Lower lobe of right lung (tissue), 2 donors: ENCODE measurements around the gene SCN3A. TPM values are rescaled to one million over a fixed set of nuclear protein-coding genes. Genes with fewer than 3 reads are reported as not detected.

ENCODE experiments used
- ATAC-seq, 2 donors: fragments of 200-7000 bp; cut with Tn5 transposase; one replicate each; pipeline ENCODE4 v1.9.1; 2020 to 2022; ENCODE audit warnings: mild to moderate bottlenecking in 2 of 2, moderate library complexity in 2 of 2
- DNase-seq: peaks from one replicate; pipeline ENCODE4 v3.0.0-alpha.2; 2020
- H3K27ac ChIP-seq: fragments of 200-600 bp; one replicate; pipeline ENCODE4 v1.8.0; 2022
- H3K27me3 ChIP-seq: fragments of 200-600 bp; one replicate; pipeline ENCODE4 v1.8.0; 2022; ENCODE audit warnings: low read depth
- H3K36me3 ChIP-seq: fragments of 200-600 bp; one replicate; pipeline ENCODE4 v1.8.0; 2022; ENCODE audit warnings: mild to moderate bottlenecking
- H3K4me1 ChIP-seq: fragments of 200-600 bp; one replicate; pipeline ENCODE4 v1.8.0; 2022
- H3K4me3 ChIP-seq: fragments of 200-600 bp; one replicate; pipeline ENCODE4 v1.8.0; 2022; ENCODE audit warnings: mild to moderate bottlenecking
- H3K9me3 ChIP-seq: fragments of 200-600 bp; one replicate; pipeline ENCODE4 v1.8.0; 2022
- intact Hi-C: fragments of 100-400 bp; cut with DNase I; formaldehyde crosslinking; loops from one replicate; pipeline ENCODE4 v1.11.0; 2022
- total RNA-seq: library from RNA; stranded (reverse); fragmentation: NEBNext Ultra II Directional; extraction: Animal tissue kit (Norgen Biotek cat#: 25700); gene quantifications from one replicate; pipeline ENCODE4 v1.2.1, GENCODE V29; 2021
- TF ChIP-seq, protein P1 (sequence below): fragments of 200-600 bp; IDR thresholded peaks from one replicate; pipeline ENCODE4 v1.8.0; 2022; ENCODE audit warnings: antibody characterized with exemption, mild to moderate bottlenecking
- donor health status: DM: no; HTN: yes; CAD: no; lungs with severe emphysema.

The SCN3A gene
- total RNA-seq, 1 donor from 2014 or later = 1.4 TPM

DNA sequence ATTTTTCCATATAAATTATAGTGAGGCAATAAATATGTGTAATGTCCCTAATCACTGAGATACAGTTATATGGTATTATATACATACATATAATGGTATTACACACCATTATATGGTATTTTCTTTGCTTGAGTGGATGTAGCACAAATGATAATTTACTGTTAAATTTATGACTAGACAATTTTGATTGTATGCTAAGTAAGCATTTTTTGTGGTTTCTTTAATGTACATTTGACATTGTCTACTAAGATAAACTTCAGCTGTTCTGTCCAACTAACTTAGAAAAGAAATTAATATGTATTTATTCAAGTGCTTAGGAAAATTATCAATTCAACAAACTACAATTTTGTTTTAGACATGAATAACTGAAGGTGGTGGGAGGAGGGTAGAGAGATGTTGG is 122.6 kb downstream of the SCN3A start:
- Histone ChIP-seq H3K4me3 (no peak overlapping the region), H3K27ac (no peak overlapping the region), H3K9me3 (peaks cover 3% of the 10 kb centered on the region), H3K36me3 (no peaks in the 10 kb centered on the region), H3K4me1 (no peaks in the 10 kb centered on the region), H3K27me3 (no peaks in the 10 kb centered on the region)
- intact Hi-C loops = no loop called here
- no peak for DNase-seq
- ATAC-seq = no peak
- TF ChIP-seq, protein P1, sequence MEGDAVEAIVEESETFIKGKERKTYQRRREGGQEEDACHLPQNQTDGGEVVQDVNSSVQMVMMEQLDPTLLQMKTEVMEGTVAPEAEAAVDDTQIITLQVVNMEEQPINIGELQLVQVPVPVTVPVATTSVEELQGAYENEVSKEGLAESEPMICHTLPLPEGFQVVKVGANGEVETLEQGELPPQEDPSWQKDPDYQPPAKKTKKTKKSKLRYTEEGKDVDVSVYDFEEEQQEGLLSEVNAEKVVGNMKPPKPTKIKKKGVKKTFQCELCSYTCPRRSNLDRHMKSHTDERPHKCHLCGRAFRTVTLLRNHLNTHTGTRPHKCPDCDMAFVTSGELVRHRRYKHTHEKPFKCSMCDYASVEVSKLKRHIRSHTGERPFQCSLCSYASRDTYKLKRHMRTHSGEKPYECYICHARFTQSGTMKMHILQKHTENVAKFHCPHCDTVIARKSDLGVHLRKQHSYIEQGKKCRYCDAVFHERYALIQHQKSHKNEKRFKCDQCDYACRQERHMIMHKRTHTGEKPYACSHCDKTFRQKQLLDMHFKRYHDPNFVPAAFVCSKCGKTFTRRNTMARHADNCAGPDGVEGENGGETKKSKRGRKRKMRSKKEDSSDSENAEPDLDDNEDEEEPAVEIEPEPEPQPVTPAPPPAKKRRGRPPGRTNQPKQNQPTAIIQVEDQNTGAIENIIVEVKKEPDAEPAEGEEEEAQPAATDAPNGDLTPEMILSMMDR = no peak

DNA sequence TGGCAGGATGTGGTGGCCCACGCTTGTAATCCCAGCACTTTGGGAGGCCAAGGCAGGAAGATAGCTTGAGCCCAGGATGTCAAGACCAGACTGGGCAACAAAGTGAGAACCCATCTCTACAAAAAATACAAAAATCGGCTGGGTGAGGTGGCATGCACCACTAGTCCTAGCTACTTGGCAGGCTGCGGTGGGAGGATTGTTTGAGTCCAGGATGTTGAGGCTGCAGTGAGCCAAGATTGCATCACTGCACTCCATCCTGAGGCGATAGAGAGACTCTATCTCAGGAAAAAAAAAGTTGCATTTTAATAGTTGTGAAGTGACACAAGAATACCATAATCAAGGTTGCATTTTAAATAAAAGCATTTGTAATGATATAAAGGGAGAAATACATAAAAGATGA is 124.4 kb downstream of the SCN3A start:
- H3K27ac ChIP-seq = no peak overlapping the region
- no peak overlapping the region for H3K4me3 ChIP-seq
- intact Hi-C loops = no loop called here
- no peaks in the 10 kb centered on the region for H3K4me1 ChIP-seq
- H3K36me3 ChIP-seq = no peaks in the 10 kb centered on the region
- TF ChIP-seq, protein P1 = no peak
- no peaks in the 10 kb centered on the region for H3K27me3 ChIP-seq
- H3K9me3 ChIP-seq = peaks cover 10% of the 10 kb centered on the region
- no peak for DNase-seq
- no peak for ATAC-seq

DNA sequence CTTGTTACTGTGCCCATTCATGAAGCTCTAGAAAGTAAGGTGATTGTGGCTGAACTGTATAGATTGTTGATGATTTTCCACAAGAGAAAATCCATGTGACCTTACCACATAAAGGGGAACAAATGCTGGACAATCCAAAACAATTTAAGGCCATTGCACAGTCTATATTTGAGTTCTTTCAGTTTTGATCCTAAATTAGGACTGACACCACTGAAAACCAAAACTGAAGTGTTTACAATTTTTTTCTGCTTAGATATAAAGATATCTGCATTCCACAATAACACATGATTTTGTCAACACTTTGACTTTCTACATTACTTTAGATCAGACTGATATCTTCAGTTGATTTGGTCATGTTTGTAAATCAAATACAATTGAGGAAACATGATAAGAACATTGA is 124.9 kb downstream of the SCN3A start:
- Histone ChIP-seq H3K4me1 (no peaks in the 10 kb centered on the region), H3K27me3 (no peaks in the 10 kb centered on the region), H3K27ac (no peak overlapping the region), H3K4me3 (no peak overlapping the region), H3K9me3 (peaks cover 13% of the 10 kb centered on the region), H3K36me3 (no peaks in the 10 kb centered on the region)
- ATAC-seq = no peak
- no peak for DNase-seq
- intact Hi-C loops = no loop called here
- TF ChIP-seq, protein P1 = no peak

DNA sequence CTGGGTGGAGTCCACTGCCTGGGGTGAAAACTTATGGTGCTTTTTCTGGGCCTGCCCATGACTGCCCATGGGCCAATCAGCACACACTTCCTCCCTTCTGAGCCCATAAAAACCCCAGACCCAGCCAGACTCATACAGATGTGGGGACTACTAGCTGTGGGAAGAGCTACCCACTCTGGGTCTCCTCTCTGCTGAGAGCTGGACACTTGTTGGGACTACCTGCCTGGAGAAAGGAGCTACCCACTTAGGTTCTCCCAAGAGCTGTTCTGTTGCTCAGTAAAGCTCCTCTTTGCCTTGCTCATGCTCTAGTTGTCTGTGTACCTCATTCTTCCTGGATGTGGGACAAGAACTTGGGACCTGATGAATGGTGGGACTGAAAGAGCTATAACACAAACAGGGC is 129.0 kb downstream of the SCN3A start:
- H3K4me3 ChIP-seq = no peak overlapping the region
- no peak for DNase-seq
- no peak for ATAC-seq
- H3K9me3 ChIP-seq = peaks cover 9% of the 10 kb centered on the region
- intact Hi-C loops = no loop called here
- H3K36me3 ChIP-seq = no peaks in the 10 kb centered on the region
- H3K27ac ChIP-seq = no peak overlapping the region
- H3K4me1 ChIP-seq = no peaks in the 10 kb centered on the region
- H3K27me3 ChIP-seq = no peaks in the 10 kb centered on the region
- TF ChIP-seq, protein P1 = no peak

DNA sequence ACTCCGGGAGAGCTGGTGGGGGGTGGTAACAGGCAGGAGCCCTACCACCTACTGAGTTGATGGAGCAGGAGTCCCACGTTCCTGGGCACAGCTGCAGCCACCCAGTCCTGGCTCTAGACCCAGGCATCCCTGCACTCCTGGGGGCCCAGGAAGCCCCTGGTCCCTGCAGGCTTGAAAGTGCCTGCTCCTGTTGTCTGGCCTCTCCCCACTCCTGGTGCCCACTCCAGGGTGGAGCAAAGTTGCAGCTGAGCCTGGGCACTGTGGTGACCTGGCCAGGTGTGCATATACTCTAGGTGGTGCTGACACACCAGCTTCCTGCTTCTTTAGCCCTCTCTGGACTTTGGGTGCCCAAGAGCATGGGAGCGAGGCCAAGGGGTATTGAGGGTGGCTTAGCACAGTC is 129.5 kb downstream of the SCN3A start:
- intact Hi-C loops = no loop called here
- no peaks in the 10 kb centered on the region for H3K36me3 ChIP-seq
- H3K27ac ChIP-seq = no peak overlapping the region
- DNase-seq (peak; percentile 22), ATAC-seq (peak in 1 of 2 donors; percentile 29)
- no peaks in the 10 kb centered on the region for H3K4me1 ChIP-seq
- H3K27me3 ChIP-seq = no peaks in the 10 kb centered on the region
- TF ChIP-seq, protein P1 = no peak
- H3K4me3 ChIP-seq = no peak overlapping the region
- peaks cover 9% of the 10 kb centered on the region for H3K9me3 ChIP-seq

DNA sequence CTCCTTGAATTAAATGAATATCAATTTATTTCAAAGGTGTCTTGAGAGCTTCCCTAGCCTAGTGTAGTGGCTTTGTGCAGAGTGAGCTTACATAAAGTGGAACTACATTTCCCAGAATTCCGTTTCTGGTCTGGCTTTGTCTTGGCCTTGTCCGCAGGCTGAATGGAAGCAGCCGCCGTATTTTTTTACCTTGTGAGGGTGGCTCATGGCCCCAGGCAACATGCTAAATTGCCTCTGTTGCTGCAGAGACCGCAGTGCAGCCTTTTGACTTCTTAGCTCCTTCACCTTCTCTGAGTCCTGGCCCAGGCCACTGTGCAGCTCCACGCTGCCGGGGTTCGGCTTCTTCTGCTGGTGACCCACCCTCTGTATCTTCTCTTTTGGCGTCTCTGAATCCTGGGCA is 133.8 kb downstream of the SCN3A start:
- TF ChIP-seq, protein P1 = no peak
- Histone ChIP-seq H3K36me3 (no peaks in the 10 kb centered on the region), H3K4me3 (no peak overlapping the region), H3K27ac (no peak overlapping the region), H3K27me3 (no peaks in the 10 kb centered on the region), H3K9me3 (peaks cover 9% of the 10 kb centered on the region), H3K4me1 (no peaks in the 10 kb centered on the region)
- no peak for DNase-seq
- intact Hi-C loops = no loop called here
- no peak for ATAC-seq
